IPS DF 4.7 (cell line): ENCODE data around the gene AKT2.
A peak's percentile ranks its signal among the peaks of the same experiment; 100 is the strongest.

Source experiments
- DNase-seq: peaks from one replicate; pipeline ENCODE4 v3.0.0-alpha.2; 2013; ENCODE audit warnings: low spot score; ENCODE audit errors: extremely low read depth

AKT2 gene

GRCh38 chr19:40254714-40255418 is 30.3 kb downstream of the AKT2 start:
- DNase-seq, result no peak

DNA sequence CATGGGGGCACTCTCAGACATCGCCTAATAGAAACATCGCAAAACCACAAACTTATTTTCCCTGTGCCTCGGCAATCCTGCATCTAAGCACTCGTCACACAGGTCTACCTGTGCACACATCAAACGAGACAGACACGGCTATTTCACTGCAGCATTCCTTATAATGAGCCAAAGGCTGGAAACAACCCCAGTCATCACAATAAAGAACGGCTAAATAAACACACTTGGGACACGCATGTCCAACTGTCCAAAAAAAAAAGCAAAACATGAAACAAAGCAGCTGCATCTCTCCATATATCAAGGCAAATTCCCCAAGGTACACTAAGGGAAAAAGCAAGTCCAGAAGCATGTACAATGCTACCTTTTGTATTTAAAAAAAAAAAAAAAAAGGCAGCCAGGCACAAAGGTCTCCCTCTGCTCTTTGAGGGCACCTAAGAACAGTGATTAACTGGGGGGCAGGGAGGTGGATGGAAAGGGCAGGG is 31.5 kb downstream of the AKT2 start:
- DNase-seq, result no peak

GRCh38 chr19:40252395-40252794 is 32.8 kb downstream of the AKT2 start:
- peak; percentile 38 for DNase-seq

DNA sequence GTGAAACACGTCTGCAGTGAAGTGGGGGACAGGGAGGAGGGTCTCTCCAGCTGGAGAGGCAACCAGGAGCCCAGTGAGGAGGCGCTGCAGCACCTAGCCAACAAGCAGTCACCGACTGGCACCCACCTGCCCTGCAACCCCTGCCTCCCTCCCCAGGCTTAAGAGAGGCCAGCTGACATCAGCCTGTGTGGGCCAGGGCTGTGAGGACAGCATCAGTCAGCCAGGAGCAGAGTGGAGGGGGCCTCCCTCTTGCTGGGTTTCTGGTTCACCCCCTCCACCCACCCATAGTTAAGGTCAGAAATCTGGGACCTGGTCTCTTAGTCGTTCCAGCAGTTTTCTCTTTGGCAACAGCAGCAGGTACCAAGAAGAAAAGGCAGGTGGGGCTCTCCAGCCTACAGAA is 33.2 kb downstream of the AKT2 start:
- no peak for DNase-seq

GRCh38 chr19:40251244-40251643 is 33.9 kb downstream of the AKT2 start:
- DNase-seq, result no peak

DNA sequence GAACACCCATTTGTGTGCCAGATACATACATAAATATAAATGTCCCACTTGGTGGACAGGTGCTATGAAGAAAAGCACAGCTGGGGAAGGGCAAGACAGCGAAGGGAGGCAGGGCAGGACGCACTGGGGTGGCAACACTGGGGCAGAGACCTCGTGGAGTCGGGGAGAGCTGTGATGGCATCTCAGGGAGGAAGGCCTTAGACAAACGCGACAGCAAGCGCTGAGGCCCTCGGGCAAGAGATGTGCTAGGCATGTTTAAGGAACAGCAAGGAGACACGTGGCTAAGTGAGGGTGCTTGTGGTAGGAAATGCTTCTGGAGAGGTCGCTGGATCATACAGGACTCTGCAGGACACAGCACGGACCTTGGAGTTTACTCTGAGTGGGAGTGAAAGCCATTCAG is 35.4 kb downstream of the AKT2 start:
- DNase-seq, result no peak

- DNase-seq, result no peak
These were observed 35.9 kb downstream of the AKT2 start for GRCh38 chr19:40249201-40249600.

- DNase-seq, result no peak
These were observed 37.3 kb downstream of the AKT2 start for GRCh38 chr19:40247735-40248262.

DNA sequence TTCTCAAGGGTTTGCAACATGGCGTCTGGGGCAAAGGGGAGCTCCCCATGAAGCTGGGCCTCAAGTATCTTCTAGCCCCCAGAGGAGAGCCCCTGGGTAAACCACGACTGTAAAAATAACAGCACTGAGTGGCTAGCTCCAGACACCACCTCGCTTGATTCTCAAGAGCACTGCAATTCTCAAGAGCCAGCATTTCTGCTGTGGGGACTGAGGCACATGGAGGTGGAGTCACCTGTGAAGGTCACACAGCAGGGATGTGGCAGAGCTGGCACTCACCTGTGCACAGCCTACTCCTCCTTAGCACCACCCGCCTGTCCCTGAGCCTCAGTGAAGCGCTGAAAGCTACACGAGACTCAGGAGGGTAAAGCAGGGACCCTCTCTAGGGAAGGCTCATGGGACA is 38.0 kb downstream of the AKT2 start:
- DNase-seq, result no peak

- DNase-seq, result no peak
These were observed 38.7 kb downstream of the AKT2 start for GRCh38 chr19:40246292-40247073.

GRCh38 chr19:40245506-40246128 is 39.5 kb downstream of the AKT2 start:
- no peak for DNase-seq

GRCh38 chr19:40244579-40245317 is 40.4 kb downstream of the AKT2 start:
- no peak for DNase-seq

GRCh38 chr19:40243181-40243580 is 42.0 kb downstream of the AKT2 start:
- no peak for DNase-seq

- no peak for DNase-seq
These were observed 42.7 kb downstream of the AKT2 start for GRCh38 chr19:40242480-40242879.

DNA sequence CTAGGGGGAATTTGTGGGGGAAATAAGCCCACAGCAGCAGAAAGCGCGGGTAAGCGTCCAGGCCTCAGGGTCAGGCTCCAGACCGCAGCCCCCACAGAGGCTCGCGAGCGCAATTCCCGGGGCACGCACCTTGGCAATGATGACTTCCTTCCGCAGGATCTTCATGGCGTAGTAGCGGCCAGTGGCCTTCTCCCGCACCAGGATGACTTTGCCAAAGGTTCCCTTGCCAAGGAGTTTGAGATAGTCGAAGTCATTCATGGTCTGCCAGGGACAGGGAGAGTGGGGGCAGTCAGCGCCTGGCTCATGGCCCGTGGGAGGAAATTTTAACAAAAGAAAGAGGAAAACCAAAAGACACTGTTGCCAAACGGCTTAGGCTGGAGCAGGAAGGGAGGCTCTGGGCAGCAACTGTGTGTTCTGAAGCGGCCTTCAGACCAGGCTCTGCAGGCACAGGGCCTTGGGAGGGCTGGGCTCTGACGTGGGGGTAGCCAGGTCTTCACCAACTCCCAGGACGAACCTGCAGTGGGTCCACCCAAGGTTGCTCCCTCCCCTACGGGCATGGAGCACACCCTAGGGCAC is 43.2 kb downstream of the AKT2 start:
- no peak for DNase-seq

DNA sequence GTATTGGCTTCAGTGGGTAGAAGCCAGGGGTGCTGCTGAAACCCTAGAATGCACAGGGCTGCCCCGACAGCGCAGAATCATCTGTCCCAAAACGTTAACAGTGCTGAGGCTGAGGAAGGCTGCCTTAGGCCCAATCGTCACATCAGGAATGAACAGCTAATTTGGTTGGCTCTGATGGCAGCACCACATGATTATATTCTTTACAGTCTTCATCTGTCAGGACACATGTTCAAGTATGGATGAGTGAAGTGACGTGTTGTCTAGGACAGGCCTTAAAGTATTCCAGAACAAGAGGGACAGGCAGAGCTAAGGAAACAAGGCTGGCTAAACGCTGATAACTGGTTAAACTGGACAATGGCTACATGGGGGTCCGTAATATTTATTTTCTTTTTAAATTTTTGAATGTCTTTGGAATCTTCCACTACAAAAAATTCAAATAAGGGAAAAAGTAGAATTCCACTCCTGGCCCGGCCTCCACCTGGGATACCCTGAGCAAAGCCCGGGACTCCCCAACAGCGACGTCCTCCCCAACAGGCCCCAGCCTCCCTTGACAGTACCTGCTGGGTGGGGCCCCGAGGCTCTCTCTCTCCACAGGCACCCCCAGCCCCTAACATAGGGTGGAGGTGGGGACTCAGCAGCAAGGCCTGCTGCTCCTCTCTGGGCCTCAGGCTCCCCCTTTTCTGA is 43.9 kb downstream of the AKT2 start:
- no peak for DNase-seq

DNA sequence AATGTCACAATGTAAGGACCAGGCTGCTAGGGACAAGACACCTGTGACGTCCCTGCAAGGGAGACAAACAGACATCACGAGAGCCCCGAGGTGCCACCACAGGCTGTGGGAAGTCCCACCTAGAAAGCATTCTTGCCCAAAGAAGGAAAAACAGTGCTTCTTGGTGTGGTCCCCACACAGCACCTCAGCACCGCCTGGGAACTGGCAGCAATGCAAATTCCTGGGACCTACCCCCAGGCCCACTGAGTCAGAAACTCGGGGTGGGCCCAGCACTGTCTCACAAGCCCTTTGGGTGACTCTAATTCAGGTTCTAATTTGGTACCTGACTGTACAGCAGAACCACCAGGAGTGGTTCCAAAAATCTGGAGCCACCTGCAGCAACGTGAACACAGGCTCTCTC is 44.8 kb downstream of the AKT2 start:
- no peak for DNase-seq

GRCh38 chr19:40239415-40240226 is 45.5 kb downstream of the AKT2 start:
- DNase-seq, result no peak

DNA sequence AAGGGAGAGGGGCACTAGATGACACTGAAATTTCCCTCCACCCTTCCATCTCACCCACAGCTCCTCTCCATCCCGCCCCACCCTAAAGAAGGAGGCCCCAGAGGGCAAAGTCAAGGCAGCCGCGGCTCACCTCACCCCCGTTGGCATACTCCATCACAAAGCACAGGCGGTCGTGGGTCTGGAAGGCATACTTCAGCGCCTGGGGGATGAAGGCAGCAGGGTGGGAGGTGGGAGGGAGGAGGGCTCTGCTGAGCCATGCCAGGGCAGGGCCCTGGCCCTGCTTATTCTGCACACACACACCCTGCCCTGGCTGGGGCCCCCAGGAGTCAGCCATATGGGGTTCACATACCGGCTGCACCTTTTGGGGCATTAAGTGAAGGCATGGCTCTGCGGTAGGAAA is 46.4 kb downstream of the AKT2 start:
- no peak for DNase-seq

DNA sequence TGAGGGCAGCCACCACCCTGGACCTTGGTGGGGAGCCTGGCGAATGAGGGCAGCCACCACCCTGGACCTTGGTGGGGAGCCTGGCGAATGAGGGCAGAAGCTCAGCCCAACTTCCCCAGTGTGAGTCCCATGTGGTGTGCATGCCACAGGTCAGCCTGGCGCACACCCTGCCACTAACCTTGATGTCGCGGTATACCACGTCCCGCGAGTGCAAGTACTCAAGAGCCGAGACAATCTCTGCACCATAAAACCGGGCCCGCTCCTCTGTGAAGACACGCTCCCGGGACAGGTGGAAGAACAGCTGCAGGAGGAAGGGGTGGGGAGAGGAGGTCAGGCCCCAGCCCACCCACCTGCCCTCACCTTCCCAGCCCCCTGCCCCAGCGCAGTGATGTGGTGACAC is 47.4 kb downstream of the AKT2 start:
- no peak for DNase-seq
